HepG2 (cell line): ENCODE results near the gene TNS4. TPM values are rescaled to one million over a fixed set of nuclear protein-coding genes. Genes with fewer than 3 reads are reported as not detected.

Experiments
- BATF2 ChIP-seq: sonication (generic); formaldehyde crosslinking; IDR thresholded peaks from 2 replicates; pipeline ENCODE4 v1.8.0; 2022; ENCODE audit warnings: mild to moderate bottlenecking, missing genetic modification reagents, moderate library complexity
- DR1 ChIP-seq: sonication (generic); formaldehyde crosslinking; IDR thresholded peaks from 2 replicates; pipeline ENCODE4 v1.8.0; 2021; ENCODE audit warnings: mild to moderate bottlenecking, missing genetic modification reagents, inconsistent platforms
- E2F1 ChIP-seq: sonication (generic); formaldehyde crosslinking; IDR thresholded peaks from 2 replicates; pipeline ENCODE4 v1.5.0; 2020; ENCODE audit warnings: missing genetic modification reagents
- ETS1 ChIP-seq: sonication (generic); formaldehyde crosslinking; IDR thresholded peaks from 2 replicates; pipeline ENCODE4 v1.4.0; 2020; ENCODE audit warnings: missing genetic modification reagents
- ETV5 ChIP-seq: IDR thresholded peaks from 2 replicates; pipeline ENCODE4 v1.6.1; 2018; ENCODE audit warnings: missing biosample characterization, missing genetic modification reagents, inconsistent platforms, borderline replicate concordance
- FOSL1 ChIP-seq: sonication (generic); formaldehyde crosslinking; IDR thresholded peaks from 2 replicates; pipeline ENCODE4 v1.9.0; 2021; ENCODE audit warnings: missing genetic modification reagents, borderline replicate concordance
- FOXJ3 ChIP-seq: sonication (generic); formaldehyde crosslinking; IDR thresholded peaks from 2 replicates; pipeline ENCODE4 v1.4.0; 2020; ENCODE audit warnings: missing genetic modification reagents, mild to moderate bottlenecking, borderline replicate concordance
- JUN ChIP-seq: sonication (generic); formaldehyde crosslinking; IDR thresholded peaks from 2 replicates; pipeline ENCODE4 v1.4.0; 2020; ENCODE audit warnings: mild to moderate bottlenecking, missing genetic modification reagents
- KAT7 ChIP-seq: IDR thresholded peaks from 2 replicates; pipeline ENCODE4 v1.6.1; 2018; ENCODE audit warnings: borderline replicate concordance, missing compliant biosample characterization
- KLF11 ChIP-seq: IDR thresholded peaks from 2 replicates; pipeline ENCODE4 v1.6.1; 2016; ENCODE audit warnings: missing compliant biosample characterization
- MAFG ChIP-seq: sonication (generic); formaldehyde crosslinking; IDR thresholded peaks from 2 replicates; pipeline ENCODE4 v1.5.1; 2020; ENCODE audit warnings: mild to moderate bottlenecking, missing genetic modification reagents
- MTA3 ChIP-seq: sonication (generic); formaldehyde crosslinking; IDR thresholded peaks from 2 replicates; pipeline ENCODE4 v1.4.0; 2020; ENCODE audit warnings: missing genetic modification reagents
- POGK ChIP-seq: sonication (generic); formaldehyde crosslinking; conservative IDR thresholded peaks from 2 replicates; pipeline ENCODE4 v1.8.0; 2022; ENCODE audit warnings: mild to moderate bottlenecking, moderate library complexity, missing genetic modification reagents
- POLR2AphosphoS2 ChIP-seq: IDR thresholded peaks from 2 replicates; pipeline ENCODE4 v1.6.1; 2011; ENCODE audit warnings: low read depth, low read length, improper control_type of control experiment
- RFXAP ChIP-seq: sonication (generic); formaldehyde crosslinking; IDR thresholded peaks from 2 replicates; pipeline ENCODE4 v1.4.0; 2020; ENCODE audit warnings: missing genetic modification reagents, borderline replicate concordance
- SMAD1 ChIP-seq: sonication (generic); formaldehyde crosslinking; IDR thresholded peaks from 2 replicates; pipeline ENCODE4 v1.4.0; 2020; ENCODE audit warnings: missing genetic modification reagents, low read depth, mild to moderate bottlenecking, borderline replicate concordance
- ZFP36L2 ChIP-seq: sonication (generic); formaldehyde crosslinking; IDR thresholded peaks from 2 replicates; pipeline ENCODE4 v1.4.0; 2020; ENCODE audit warnings: missing genetic modification reagents
- ZFP90 ChIP-seq: sonication (generic); formaldehyde crosslinking; IDR thresholded peaks from 2 replicates; pipeline ENCODE4 v1.8.0; 2022; ENCODE audit warnings: missing genetic modification reagents, mild to moderate bottlenecking, inconsistent platforms, borderline replicate concordance
- ZNF136 ChIP-seq: sonication (generic); formaldehyde crosslinking; IDR thresholded peaks from 2 replicates; pipeline ENCODE4 v1.8.1; 2022; ENCODE audit warnings: low read depth, mild to moderate bottlenecking, moderate library complexity, missing genetic modification reagents
- ZNF275 ChIP-seq: sonication (generic); formaldehyde crosslinking; IDR thresholded peaks from 2 replicates; pipeline ENCODE4 v1.8.0; 2022; ENCODE audit warnings: missing genetic modification reagents, mild to moderate bottlenecking, inconsistent platforms, borderline replicate concordance
- ZNF317 ChIP-seq: sonication (generic); formaldehyde crosslinking; IDR thresholded peaks from 2 replicates; pipeline ENCODE4 v1.5.0; 2020; ENCODE audit warnings: mild to moderate bottlenecking, missing genetic modification reagents
- ZNF510 ChIP-seq: sonication (generic); formaldehyde crosslinking; IDR thresholded peaks from 2 replicates; pipeline ENCODE4 v1.4.0; 2020; ENCODE audit warnings: low read depth, mild to moderate bottlenecking, missing genetic modification reagents
- ZNF761 ChIP-seq: sonication (generic); formaldehyde crosslinking; conservative IDR thresholded peaks from 2 replicates; pipeline ENCODE4 v1.4.0; 2020; ENCODE audit warnings: mild to moderate bottlenecking, missing genetic modification reagents
- ZNF777 ChIP-seq: sonication (generic); formaldehyde crosslinking; IDR thresholded peaks from 2 replicates; pipeline ENCODE4 v1.4.0; 2020; ENCODE audit warnings: missing genetic modification reagents
- polyA plus RNA-seq, 8 experiments: library from polyadenylated mRNA; depleted of rRNA in 3 of 8; stranded (reverse) in 7 of 8; unstranded in 1 of 8; fragments of >200 nt; fragmentation: Illumina TruSeq in 4 of 8; extraction: Trizol in 4 of 8; gene quantifications; 2 replicates each; pipeline versions ENCODE4 v1.2.1 to v1.2.3, GENCODE V29; 2011 to 2016; ENCODE audit warnings: low read depth in 4 of 8, missing spikeins in 1 of 8, mixed read lengths in 1 of 8; ENCODE audit not compliant: insufficient read depth in 1 of 8
- total RNA-seq, 5 experiments: library from RNA; depleted of rRNA; stranded (reverse); fragments of >200 nt; fragmentation: Illumina TruSeq; extraction: Trizol; gene quantifications; 2 replicates each; pipeline ENCODE4 v1.2.3, GENCODE V29; 2016; ENCODE audit warnings: low read depth in 1 of 5

TNS4 gene
- total and polyA plus RNA-seq, 2 of the 13 experiments (the other 11 are each of a cell fraction or from before 2014, with no cell fraction given), result 0.58 to 2.1 TPM

- TF ChIP-seq ZNF510 (0 out of 2 replicates have a peak, but pooled peaks have one; percentile 30), RFXAP (peak; percentile 83; the same call in 1 of the 2 replicates), KAT7 (CRISPR knock-in tag) (peak; percentile 74; the same call in 1 of the 2 replicates), POGK (CRISPR knock-in tag) (peak; percentile 85), ZNF136 (CRISPR knock-in tag) (no peak), FOXJ3 (0 out of 2 replicates have a peak, but pooled peaks have one; percentile 18), DR1 (CRISPR knock-in tag) (no peak), ZFP90 (no peak), ZNF761 (CRISPR knock-in tag) (0 out of 2 replicates have a peak, but pooled peaks have one; percentile 53), ZNF777 (CRISPR knock-in tag) (peak; percentile 87), ZFP36L2 (no peak), MTA3 (CRISPR knock-in tag) (no peak), ZNF317 (no peak), BATF2 (CRISPR knock-in tag) (peak; percentile 88), POLR2AphosphoS2 (no peak), SMAD1 (no peak), JUN (CRISPR knock-in tag) (no peak), KLF11 (no peak), E2F1 (CRISPR knock-in tag) (peak; percentile 42; the same call in 1 of the 2 replicates), ETV5 (peak; percentile 48), FOSL1 (CRISPR knock-in tag) (no peak; the same call in 1 of the 2 replicates), ETS1 (CRISPR knock-in tag) (peak; percentile 98), ZNF275 (CRISPR knock-in tag) (no peak), MAFG (CRISPR knock-in tag) (no peak)
Observed at GRCh38 chr17:40443196-40443987, 58.0 kb downstream of the TNS4 start, which contains the start of gene IGFBP4 (continued).
